Stimulated activated CD4-positive, alpha-beta T cell treated with anti-CD3 and anti-CD28 coated beads, Interleukin-2, amount 100 ng/mL, for 48 hours (primary cell): ENCODE measurements around the gene TGFBR3.
A peak's percentile ranks its signal among the peaks of the same experiment; 100 is the strongest.

Experiments used
- DNase-seq, 2 donors: peaks; one replicate each; pipeline ENCODE4 v3.0.0-alpha.2; 2020

The TGFBR3 gene

GRCh38 chr1:91885716-91886506, at the start of gene TGFBR3:
TGFBR3 (minus strand) TSS chr1:91886151; CDS start chr1:91861531, 24,620 bp downstream.
- peak; percentile 66 to 67 for DNase-seq

- no peak for DNase-seq
These were observed 43.3 kb upstream of the TGFBR3 start for GRCh38 chr1:91929250-91929649.

DNA sequence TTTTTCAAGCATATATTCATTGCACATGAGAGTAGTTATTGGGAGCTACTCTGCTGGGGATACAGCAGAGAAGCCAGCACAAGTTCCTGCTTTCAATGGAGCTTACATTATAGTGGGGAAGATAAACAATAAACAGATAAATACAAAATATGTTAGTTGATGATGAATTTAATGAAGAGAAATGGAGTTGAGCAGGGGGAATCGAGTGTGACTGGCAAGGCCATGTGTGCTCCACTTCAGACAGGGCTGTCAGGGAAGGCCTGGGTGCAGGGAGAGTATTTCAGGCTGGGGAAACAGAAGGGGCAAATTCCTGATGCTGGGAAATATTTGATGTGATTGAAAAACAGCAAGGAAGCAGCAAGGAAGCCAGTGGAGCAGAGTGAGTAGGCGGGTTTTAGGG, 42.1 kb upstream of the TGFBR3 start:
- DNase-seq, result no peak

DNA sequence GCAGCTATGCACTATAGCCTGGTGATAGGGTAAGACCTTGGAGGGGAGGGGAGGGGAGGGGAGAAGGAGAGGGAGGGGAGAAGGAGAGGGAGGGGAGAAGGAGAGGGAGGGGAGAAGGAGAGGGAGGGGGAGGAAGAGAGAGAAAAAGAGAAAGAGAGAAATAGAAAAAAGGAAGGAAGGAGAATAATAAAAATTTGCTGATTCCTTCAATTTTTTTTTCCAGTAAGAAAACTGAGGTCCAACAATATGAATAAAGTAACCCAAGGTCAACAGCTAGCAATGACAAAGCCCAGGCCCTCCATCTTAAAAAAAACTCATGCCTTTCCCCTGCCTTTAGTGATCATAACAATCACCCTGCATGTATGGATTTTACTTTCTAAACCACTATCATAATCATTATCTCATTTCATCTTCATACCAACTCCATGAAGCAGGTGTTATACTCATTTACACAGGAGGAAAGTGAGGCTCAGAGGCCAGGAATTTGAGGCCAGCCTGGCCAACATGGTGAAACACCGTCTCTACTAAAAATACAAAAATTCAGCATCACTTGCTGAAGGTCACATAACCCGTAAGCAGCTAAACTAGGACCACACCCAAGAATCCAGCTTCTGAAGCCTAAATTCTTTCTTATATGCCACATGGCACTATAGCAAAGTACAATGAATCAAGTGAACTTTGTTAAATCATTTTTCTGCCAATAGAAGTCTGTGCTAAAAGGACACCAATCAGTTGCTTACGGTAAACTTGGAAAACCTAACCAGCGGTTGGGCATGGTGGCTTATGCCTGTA, 39.9 kb upstream of the TGFBR3 start:
- DNase-seq, result no peak

DNA sequence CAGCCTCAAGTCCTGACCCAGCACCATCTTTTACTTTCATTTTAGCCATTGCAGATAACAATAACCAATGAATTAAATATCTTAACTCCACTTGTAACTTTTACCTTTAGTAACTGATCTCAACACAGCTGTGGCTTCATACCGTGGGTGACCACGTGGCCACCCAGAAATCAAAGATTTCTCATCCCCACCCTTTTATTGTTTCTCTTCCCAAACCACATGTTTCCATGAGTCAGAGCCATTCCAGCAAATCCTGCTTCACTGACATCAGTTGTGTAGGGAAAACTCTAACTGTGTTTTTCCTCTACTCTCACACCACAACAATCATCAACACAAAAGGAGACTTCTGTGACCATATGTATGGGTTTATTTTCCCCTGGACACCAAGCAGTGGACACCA, 38.2 kb upstream of the TGFBR3 start:
- DNase-seq, result no peak

DNA sequence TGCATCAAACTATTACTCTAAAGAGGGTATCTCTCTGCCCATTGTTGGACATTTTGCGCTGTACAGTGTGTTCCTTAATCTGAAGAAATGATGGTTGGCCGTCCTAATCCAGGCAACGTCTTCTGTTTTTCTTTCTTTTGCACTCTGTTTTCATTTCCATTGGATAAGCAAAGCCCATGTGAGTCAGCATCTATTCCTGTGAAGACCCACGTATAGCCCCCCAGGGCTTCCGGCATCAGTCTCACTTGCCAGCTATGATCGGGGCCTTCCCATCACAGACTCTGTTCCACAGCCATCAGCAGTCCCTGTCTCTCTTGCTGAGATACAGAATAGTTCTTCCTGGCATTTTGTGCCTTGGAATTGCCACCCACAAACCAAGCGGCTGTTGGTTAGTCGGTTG, 34.0 kb upstream of the TGFBR3 start:
- no peak for DNase-seq

DNA sequence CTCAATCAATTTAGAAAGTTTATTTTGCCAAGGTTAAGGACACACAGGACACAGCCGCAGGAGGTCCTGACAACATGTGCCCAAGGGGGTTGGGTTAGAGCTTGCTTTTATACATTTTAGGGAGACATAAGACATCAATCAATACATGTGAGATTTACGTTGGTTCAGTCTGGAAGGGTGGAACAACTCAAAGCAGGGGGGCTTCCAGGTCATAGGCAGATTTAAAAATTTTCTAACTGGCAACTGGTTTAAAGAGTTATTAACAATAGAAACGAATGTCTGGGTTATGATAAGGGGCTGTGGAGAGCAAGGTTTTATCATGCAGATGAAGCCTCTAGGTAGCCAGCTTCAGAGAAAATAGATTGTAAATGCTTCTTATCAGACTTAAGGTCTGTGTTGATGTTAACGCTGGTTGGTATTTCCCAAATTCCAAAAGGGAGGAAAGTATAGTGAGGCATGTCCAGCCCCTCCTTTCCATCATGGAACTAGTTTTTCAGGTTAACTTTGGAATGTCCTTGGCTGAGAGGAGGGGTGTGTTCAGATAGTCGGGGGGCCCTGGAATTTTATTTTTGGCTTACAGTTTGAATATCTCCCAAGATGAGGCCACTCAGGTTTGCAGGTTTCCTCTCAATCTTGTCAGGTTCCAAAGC, 31.0 kb upstream of the TGFBR3 start:
- DNase-seq, result no peak

GRCh38 chr1:91916046-91916445, 30.1 kb upstream of the TGFBR3 start:
- no peak for DNase-seq

DNA sequence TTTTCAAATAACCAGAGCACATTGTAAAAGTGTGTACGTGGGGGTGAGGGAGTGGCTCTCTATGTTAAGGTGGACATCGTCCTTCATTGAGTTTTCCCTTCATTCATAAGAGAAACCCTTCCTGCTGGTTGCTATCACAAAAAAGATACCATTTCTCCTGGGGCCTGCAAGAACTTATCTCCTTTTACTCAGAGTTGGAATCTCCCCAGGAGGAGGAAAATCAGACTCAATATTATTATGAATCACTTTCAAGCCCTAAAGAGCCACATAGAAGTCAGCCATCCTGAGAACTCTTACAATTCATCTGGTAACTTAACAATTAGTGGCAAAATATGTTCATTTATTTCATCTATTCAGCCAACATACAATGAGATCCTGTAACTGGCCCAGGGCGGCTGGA, 27.1 kb upstream of the TGFBR3 start:
- DNase-seq, result no peak

- DNase-seq, result no peak
These were observed 26.3 kb upstream of the TGFBR3 start for GRCh38 chr1:91912266-91912665.

GRCh38 chr1:91901231-91901630, 15.3 kb upstream of the TGFBR3 start:
- no peak for DNase-seq

GRCh38 chr1:91900562-91900961, 14.6 kb upstream of the TGFBR3 start:
- no peak for DNase-seq

DNA sequence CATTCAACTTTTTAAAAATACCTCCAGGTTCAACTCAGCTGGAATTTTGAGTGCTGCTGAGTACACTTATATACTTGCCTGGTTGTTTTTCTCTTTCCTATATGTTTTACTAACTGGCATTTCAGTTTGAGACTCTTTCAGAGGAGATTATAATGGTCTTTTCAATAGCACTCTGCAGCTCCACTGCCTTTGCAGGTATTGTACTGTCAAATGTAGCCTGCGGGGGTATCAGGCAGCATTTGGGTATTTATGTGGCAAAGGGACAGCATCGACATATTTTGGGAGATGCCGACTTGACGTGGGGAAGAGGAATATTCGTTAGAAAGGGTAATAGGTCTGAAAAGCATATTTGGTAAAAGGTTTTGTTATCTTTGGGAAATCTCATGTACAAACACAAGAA, 11.1 kb upstream of the TGFBR3 start:
- no peak for DNase-seq

DNA sequence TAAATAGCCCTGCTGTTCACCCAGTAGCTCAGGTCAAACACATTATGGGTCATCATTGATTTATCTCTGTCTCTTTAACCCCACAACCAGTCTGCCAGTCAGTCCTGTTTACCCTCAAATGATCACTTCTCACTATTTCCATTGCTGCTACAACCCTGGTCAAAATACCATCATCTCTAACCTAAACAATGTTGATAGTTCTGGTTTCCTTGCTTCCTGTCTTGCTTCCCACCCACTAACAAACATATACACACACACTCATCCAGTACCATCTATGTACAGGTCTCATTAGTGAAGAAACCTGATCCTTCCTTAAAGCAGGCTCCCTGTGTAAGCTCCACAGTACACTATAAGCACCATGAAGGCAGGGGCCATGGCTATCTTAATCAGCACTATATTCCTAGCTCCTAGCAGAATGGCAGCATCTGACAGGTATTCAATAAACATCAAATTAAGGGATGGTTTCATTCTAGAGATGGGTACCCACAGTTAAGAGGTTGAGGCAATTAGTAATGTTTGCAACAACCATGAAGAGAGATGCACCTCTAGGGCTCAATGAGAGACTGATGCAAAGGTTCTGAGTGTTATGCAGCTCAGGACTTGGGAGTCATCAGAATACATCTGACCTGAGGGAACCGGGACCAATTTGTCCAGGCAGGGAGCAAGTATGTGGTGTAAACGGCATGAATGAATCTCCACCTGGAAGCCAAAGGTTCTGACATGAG, 10.0 kb upstream of the TGFBR3 start:
- no peak for DNase-seq

DNA sequence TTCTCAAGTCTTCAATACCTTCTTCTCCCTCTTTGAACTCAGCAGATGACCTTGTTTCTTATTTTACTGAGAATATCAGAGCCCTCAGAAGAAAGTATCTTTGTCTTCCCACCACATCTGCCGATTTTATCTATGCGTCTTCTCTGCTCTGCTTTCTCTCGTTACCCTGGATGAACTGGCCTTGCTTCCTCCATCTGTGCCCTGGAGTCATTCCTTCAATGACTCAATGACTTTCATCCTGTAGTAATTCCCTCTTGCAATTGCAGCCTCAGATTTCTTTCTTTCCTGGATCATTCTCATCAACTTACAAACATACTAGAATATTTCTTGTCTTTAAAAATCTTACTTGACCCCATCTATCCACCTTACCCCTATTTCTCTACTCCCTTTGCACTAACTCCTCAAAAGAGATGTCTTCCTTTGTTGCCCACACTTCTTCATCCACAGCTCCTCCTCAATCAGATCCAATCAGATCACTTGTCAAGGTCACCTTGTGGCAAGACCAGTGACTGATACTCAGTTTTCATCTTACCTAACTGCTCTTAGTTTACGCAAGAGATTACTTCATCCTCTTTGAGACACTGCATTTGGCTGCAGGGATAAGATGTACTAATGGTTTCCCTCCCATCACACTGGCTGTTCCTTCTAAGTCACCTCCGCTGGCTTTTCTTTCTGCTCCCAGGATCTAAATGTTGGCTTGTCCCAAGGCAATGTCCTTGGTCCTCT, 8.2 kb upstream of the TGFBR3 start:
- DNase-seq, result no peak

DNA sequence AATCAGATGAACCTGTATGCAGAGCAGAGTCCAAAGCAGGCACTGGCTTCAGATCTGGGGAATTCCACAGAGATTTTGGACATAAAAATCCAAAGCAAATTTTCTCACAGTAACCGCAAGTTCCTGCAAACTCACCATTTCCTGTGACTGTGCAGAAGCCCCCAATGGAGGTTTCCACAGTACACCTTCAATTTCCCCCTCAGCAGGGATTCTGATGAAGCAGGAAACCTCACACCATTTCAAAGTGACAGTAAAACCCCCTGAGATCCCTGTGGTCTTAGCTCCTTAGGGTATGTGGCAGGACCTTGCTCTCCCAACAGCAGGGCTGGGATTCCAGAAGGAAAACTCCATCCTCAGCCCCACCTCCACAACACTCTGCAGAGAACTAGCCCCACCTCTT, 6.0 kb upstream of the TGFBR3 start:
- no peak for DNase-seq

- no peak for DNase-seq
These were observed 5.5 kb upstream of the TGFBR3 start for GRCh38 chr1:91891454-91891853.

DNA sequence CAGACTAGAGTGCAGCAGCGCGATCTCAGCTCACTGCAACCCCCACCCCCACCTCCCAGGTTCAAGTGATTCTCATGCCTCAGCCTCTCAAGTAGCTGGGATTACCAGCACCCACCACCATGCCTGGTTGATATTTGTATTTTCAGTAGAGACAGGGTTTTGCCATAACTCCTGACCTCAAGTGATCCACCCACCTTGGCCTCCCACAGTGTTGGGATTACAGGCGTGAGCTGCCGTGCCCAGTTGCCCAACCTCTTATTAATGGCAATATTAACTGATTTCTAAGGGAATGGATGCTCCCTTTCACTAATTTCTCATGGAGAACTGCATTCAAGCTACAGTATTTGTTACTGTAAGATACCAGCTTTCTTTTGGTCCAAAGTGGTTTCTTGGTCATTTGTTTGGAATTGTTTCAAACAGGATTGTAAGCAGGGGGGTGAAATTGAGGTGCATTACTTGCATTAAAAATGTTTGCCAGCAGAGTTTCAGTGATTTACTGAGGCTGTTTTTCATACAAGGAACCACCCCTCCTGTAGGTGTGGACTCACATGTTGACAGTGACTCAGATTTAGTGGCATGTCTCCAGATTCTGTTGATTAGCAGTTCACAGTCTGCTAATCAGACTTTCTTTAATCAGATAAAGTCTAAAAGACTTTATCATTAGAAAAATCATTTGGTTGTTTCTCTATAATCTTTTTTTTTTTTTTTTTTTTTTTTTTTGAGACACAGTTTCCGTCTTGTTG, 3.9 kb upstream of the TGFBR3 start:
- no peak for DNase-seq

- DNase-seq, result peak in 1 of 2 donors; percentile 18
These were observed 687 bp downstream of the TGFBR3 start for GRCh38 chr1:91885213-91885715.

DNA sequence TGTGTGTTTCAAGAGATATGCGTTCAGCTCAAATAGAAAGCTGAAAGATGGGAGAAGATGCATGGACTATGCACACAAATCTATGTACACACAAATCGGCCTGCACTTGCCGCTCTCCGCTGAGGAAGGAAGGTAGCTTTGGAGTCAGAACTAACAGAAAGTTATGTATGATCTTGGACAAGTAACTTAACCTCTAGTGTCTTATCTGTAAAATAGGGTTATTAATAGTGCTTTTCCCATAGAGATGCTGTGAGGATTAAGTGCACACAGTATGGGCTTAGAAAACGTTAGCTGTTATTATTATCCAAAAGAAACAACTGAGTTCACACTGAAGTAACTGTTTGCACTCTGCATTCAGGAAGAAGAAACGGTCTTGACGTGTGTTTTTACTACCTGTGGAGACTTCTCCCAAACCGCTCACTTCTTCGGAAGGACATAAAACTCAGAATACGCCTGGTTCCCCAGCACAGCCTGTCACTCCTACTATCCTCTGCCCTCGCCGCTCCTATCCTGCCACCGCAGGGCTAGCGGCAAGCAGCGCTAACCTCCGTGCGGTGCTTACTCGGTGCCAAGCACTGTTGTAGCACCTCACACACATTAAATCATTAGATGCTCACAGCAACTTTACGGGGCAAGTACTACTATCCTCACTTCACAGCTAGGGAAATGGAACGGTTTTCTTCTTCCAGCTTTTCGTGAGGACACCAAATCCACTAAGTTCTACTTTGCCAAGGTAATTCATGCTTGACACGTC, 1.3 kb downstream of the TGFBR3 start:
- DNase-seq, result peak; percentile 37 to 47

- no peak for DNase-seq
These were observed 2.5 kb downstream of the TGFBR3 start for GRCh38 chr1:91883470-91883869.
